ENCODE results near the gene LKAAEAR1. TPM values are rescaled to one million over a fixed set of nuclear protein-coding genes. Genes with fewer than 3 reads are reported as not detected.
A peak's percentile ranks its signal among the peaks of the same experiment; 100 is the strongest.

LKAAEAR1 gene
- total RNA-seq, 1 donor from 2014 or later: not detected

DNA sequence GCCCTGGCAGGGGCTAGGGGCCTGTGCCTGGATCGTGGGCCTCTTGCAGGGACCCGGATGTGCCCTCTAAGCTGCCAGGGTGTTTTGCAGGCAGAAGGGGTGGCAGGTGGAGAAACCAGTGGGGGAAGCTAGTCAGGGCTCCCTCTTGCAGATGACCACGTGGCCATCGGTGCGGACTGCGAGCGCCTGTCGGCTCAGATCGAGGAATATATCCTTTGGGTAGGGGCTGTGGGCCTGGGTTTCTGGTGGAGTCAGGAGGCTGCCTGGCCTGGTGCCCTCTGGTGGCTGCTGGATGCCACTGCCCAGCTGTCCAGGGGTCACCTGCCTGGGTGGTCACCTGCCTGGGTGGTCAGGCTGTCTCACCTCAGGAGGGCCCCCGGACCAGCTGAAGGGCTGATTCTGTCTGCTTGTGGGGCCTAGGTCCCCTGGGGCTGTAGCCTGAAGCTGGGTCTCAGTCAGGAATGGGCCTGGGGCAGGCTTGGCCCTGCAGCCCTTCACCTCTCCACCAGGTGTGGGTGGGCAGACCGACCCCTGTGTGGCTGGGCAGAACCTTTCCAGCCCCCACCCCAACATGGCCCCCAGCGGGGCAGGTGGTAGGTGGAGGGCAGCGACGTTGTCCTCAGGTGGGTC, 14.5 kb downstream of the LKAAEAR1 start:
- TF ChIP-seq, protein P1, sequence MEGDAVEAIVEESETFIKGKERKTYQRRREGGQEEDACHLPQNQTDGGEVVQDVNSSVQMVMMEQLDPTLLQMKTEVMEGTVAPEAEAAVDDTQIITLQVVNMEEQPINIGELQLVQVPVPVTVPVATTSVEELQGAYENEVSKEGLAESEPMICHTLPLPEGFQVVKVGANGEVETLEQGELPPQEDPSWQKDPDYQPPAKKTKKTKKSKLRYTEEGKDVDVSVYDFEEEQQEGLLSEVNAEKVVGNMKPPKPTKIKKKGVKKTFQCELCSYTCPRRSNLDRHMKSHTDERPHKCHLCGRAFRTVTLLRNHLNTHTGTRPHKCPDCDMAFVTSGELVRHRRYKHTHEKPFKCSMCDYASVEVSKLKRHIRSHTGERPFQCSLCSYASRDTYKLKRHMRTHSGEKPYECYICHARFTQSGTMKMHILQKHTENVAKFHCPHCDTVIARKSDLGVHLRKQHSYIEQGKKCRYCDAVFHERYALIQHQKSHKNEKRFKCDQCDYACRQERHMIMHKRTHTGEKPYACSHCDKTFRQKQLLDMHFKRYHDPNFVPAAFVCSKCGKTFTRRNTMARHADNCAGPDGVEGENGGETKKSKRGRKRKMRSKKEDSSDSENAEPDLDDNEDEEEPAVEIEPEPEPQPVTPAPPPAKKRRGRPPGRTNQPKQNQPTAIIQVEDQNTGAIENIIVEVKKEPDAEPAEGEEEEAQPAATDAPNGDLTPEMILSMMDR (IDR thresholded peaks at IDR 0.05; ENCODE audit: insufficient read depth, low read length, poor library complexity, severe bottlenecking): peak; percentile 93
- DNase-seq (ENCODE audit: low read depth): no peak
- no peak overlapping the region for H3K4me3 ChIP-seq (ENCODE audit: low read depth, low read length)
- H3K27me3 ChIP-seq (ENCODE audit: control insufficient read depth, insufficient read depth, low read length): no peaks in the 10 kb centered on the region
- H3K36me3 ChIP-seq (ENCODE audit: control insufficient read depth, insufficient read depth, low read length): no peaks in the 10 kb centered on the region

- H3K27me3 ChIP-seq (ENCODE audit: control insufficient read depth, insufficient read depth, low read length): no peaks in the 10 kb centered on the region
- DNase-seq (ENCODE audit: low read depth): no peak
- no peak overlapping the region for H3K4me3 ChIP-seq (ENCODE audit: low read depth, low read length)
- no peaks in the 10 kb centered on the region for H3K36me3 ChIP-seq (ENCODE audit: control insufficient read depth, insufficient read depth, low read length)
- TF ChIP-seq, protein P1 (IDR thresholded peaks at IDR 0.05; ENCODE audit: insufficient read depth, low read length, poor library complexity, severe bottlenecking): no peak
Observed at GRCh38 chr20:64069209-64069613, 15.0 kb downstream of the LKAAEAR1 start.

DNA sequence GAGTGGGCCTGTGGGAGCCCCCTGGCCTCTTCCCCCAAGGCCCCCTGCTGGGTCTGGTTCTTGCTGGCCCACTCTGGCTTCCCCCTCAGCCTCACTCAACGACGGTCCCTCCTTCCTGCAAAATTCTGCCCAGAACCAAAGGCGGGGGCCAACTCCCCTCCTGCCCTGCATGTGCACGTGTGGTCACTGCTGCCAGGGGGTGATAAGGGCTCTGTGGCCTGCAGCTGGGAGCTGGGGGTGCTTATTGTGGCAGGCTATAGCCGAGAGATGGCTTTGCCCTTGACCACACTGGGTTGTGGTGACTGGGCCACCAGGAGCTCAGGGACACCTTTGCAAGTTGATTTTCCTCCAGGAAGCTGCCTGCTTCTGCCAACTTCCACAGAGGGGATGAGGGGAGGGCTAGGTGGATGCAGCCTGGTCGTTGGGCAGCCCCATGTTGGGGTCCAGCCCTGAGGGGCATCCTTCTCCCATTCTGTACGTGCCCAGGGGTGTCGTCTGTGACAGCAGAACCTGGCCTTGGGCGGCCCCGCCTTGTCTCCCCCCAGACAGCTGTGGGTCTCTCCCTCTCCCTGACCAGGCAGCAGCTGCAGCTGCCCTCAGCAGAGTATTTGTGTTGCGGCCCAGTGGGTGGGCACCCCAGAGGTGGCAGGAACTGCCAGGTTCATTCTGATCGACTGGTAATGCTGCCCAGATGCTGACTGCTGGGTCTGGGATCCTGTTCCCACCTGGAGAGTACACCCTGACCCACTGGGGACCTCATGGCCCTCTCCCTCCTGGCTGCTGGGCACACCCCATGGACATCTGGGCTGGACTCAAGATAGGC, 15.6 kb downstream of the LKAAEAR1 start:
- Histone ChIP-seq H3K36me3 (ENCODE audit: control insufficient read depth, insufficient read depth, low read length) (no peaks in the 10 kb centered on the region), H3K27me3 (ENCODE audit: control insufficient read depth, insufficient read depth, low read length) (no peaks in the 10 kb centered on the region), H3K4me3 (ENCODE audit: low read depth, low read length) (no peak overlapping the region)
- no peak for DNase-seq (ENCODE audit: low read depth)
- TF ChIP-seq, protein P1 (IDR thresholded peaks at IDR 0.05; ENCODE audit: insufficient read depth, low read length, poor library complexity, severe bottlenecking): no peak

DNA sequence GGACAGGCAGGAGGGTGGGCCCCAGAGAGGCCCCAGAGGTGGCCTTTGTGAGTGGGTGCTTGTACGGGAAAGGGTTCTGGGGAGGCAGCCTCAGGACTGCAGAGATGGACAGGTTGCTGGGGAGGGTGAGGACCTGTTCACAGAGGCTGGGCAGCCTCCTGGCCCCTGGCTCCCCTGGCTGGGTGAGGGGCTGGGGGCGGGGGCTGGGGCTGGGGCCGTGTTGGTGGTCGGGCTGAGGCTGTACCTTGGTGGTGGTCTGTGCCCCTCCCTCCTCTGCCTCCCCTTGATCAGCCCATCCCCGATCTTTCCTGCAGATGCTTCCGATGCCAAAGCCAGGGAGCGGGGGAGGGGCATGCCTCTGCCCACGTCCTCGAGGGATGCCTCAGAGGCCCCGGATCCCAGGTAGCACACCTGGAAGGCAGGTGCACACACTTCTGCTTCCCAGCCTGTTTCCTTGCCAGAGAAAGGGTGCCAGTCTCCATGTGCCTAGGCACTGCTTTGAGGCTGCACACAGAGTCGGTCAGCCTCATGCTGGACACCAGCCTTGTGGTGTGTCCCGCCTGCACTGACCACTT, 16.4 kb downstream of the LKAAEAR1 start:
- Histone ChIP-seq H3K4me3 (ENCODE audit: low read depth, low read length) (no peak overlapping the region), H3K27me3 (ENCODE audit: control insufficient read depth, insufficient read depth, low read length) (no peaks in the 10 kb centered on the region), H3K36me3 (ENCODE audit: control insufficient read depth, insufficient read depth, low read length) (no peaks in the 10 kb centered on the region)
- no peak for DNase-seq (ENCODE audit: low read depth)
- TF ChIP-seq, protein P1 (IDR thresholded peaks at IDR 0.05; ENCODE audit: insufficient read depth, low read length, poor library complexity, severe bottlenecking): no peak

DNA sequence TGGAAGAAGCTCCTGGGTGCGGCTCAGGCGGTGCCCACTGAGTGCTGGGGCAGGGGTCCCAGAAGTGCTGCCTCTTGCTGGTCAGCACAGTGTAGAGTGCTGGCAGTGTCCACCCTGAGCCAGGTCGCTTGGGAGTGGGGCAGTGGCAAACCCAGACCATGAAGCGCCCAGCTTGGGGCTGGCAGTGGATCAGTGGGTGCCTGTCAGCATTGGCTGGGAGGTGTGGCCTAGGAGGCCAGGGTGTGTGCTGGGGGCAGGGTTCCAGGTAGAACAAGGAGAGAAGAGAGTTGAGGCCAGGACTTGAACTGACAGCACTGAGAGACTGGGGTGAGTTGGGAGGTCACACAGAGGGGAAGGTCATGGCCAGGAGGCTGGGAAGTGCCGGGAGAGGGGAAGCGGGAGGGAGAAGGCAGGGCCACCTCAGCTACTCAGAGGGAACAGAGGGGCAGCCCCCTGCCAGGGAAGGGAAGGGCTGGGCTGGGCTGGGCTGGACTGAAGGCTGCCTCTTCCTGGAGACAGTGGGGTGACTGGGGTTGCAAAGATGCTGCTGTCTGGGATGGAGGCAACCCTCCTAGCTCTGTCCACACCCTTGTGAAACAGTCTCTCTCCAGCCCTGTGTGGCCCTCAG, 17.1 kb downstream of the LKAAEAR1 start:
- TF ChIP-seq, protein P1 (IDR thresholded peaks at IDR 0.05; ENCODE audit: insufficient read depth, low read length, poor library complexity, severe bottlenecking): no peak
- H3K27me3 ChIP-seq (ENCODE audit: control insufficient read depth, insufficient read depth, low read length): no peaks in the 10 kb centered on the region
- no peaks in the 10 kb centered on the region for H3K36me3 ChIP-seq (ENCODE audit: control insufficient read depth, insufficient read depth, low read length)
- H3K4me3 ChIP-seq (ENCODE audit: low read depth, low read length): no peak overlapping the region
- no peak for DNase-seq (ENCODE audit: low read depth)
